HG02970 (cell line): ENCODE measurements around the gene EVX1.

ENCODE experiments used
- ATAC-seq: cut with Tn5 transposase; IDR thresholded peaks from one replicate; pipeline ENCODE4 v1.9.1; 2021; ENCODE audit warnings: mild to moderate bottlenecking, moderate library complexity, moderate number of reproducible peaks; ENCODE audit not compliant: unreplicated experiment, low FRiP score

Gene EVX1

DNA sequence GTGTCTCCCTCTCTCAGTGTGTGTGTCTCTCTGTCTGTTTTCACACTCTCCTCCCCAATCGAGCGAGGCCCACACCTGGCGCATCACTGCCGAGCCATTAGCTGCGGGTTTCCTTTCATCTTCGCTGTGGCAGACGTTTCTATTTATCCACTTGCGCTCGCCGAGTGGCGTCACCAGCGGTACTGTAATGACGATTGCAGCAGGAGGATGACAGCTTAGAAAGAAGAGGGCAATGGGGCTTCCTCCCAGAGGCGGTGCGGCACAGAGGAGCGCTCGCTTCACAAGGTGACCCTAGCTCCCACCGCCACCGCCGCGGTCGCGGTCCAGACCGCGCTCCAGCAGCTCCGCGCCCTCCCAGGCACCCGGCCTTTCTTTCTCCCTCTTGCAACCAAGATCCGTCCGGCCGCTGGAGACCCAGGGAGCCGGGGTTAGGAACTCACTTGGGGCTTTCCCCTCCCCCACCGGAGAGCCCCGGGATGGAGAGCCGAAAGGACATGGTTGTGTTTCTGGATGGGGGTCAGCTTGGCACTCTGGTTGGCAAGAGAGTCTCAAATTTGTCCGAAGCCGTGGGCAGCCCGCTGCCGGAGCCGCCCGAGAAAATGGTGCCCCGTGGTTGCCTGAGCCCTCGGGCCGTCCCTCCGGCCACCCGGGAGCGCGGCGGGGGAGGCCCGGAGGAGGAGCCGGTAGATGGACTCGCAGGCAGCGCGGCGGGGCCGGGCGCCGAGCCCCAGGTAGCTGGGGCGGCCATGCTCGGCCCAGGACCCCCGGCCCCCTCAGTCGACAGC lies at the start of gene EVX1:
Gene EVX1, plus strand, starts transcription at position 248 of the 785 bp plus-strand sequence. Its CDS starts 229 bp downstream, at position 477.
- ATAC-seq = no peak

- no peak for ATAC-seq
Measured at GRCh38 chr7:27193335-27194001, 49.1 kb upstream of the EVX1 start.

GRCh38 chr7:27194002-27194352 lies 48.6 kb upstream of the EVX1 start:
- no peak for ATAC-seq

DNA sequence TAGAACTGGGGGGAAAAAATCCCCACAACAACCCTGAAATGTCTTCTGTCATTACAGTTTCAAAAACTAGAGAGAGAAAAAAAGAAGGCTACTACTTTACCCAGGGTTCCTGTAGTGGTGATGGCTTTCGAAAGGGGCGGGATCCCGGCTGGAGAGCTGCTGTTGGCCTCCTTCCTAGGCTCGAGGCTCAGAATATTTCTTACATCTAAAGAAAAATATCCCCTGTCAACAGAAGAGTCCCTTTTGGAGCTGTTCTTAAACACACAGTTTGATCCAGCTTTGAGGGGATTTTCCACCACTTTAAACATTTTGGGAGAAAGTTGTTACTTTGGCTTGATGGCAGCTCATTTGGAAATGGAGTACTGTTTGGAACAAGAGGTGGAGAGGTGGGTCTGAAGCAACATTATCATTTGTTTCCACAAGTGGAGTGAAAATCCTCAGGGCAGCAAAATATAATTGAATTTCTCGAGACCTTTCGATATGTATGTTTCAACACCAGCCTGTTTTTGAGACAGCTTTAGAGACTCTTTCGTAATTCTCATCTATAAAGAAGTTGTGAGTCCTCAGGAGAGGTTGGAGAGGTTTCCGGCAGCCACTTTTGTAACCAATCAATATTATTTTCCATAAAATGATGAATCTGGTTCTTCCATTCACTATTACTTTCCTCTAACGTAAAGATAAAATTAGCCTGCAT lies 47.8 kb upstream of the EVX1 start:
- ATAC-seq = no peak

GRCh38 chr7:27196287-27196767 lies 46.3 kb upstream of the EVX1 start:
- no peak for ATAC-seq

DNA sequence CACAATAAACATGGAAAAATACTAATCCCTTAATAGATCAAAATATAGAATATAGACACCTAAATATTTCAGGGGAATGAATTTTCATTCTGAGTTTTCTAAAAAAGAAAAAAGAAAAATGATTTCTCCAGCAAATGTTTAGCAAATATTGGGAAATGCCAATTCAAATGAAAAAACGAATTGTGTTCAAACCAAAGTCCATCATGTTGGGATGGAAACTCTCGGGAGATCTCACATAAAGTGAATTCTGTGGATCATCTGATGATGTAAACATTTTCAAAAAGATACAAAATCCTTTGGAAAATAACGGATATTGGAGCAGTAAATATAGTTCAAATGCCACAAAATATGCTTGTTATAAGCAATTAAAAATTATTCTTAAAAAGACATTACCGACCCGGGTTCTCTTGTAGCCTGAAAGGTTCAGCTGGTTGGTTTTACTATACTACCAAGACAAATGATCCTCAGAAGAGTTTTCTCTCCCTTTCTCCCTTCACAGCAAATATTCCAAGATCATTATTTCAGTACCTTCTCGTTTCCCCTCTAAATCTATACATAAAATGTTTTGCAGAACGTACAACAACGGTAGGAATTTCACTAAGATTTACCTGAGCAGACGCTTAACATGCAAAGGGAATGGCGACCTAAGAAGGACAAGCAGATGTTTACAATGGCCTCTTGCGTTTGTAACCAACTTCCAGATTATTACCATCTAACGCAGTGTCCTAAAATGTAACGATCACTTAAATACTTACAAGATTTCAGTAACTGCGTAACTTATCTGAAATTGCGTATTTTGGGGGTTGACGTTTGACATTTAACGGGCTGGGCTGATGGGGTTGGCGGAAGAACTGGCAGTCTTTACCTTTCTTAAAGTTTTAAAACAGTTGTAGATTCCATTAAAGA lies 45.2 kb upstream of the EVX1 start:
- no peak for ATAC-seq

DNA sequence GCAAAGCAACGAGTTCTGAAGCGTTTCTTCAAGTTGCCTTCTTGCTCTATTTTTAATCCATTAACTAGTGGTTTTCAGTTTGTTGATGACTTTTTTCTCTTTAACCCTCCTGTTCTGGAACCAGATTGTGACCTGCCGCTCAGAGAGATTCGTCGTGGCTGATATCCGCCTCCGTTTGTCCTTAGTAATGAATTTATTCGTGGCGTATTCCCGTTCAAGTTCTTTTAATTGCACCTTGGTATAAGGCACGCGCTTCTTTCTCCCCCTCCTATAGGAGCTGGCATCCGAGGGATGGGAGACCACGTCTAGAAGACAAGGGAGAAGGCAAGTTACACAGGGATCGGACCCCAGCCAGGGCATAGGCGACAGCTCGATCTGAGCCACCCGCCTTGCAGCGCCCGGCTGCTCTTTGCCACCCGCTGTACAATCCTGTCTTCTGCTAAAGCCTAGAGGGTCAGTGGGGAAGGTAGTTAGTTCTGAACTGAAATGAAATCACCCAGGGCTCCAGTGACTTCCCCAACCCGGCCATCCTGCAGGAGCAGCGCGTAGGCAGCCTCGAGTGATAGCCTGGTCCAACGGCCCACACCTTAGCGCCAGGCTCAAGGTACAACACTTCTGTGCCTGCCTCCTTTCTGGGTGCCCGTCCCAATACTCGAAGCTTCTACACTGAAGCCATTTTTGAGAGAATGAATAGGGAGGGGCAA lies 44.3 kb upstream of the EVX1 start:
- ATAC-seq = no peak

DNA sequence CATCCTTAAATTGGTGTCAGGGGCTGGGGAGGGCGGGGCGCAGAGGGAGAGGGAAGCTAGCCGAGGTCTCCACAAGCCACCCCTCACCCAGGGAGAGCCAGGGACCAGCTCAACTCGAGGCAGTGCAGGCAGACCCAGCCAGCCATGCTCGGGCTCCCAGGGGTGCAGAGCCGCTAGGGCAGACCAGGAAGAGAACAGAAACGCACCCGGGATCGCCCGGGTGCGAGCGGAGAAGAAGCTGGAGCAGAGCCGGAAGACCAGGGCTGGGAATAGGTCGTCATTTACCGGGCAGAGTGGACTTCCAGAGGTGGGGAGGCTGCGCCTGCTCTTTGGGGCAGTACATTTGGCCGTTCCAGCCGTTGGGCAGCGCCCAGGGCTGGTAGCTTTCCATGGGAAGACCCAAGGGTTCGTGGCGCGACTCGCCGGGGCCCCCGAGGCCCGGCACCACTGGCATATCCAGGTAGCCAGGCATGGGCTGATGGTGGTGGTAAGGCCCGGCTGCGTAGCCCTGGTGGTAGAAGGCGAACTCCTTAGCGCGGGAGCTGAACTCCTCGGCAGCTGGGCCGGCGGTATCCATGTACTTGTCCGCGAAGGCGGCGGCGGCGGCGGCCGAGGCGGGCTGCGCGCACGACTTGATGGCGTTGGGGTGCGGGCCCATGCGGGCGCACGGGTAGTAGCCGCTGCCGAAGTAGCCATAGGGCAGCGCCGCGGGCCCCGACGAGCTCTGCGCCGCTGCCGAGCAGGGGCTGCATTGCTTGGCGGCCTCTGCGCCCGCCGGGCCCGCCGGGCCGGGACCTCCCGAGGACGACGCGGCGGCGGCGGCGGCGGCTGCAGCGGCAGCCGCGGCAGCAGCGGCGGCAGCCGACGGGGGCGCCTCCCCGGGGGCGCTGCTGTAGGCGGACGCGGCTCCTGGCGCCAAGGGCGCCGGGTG lies 43.5 kb upstream of the EVX1 start:
- ATAC-seq = no peak

DNA sequence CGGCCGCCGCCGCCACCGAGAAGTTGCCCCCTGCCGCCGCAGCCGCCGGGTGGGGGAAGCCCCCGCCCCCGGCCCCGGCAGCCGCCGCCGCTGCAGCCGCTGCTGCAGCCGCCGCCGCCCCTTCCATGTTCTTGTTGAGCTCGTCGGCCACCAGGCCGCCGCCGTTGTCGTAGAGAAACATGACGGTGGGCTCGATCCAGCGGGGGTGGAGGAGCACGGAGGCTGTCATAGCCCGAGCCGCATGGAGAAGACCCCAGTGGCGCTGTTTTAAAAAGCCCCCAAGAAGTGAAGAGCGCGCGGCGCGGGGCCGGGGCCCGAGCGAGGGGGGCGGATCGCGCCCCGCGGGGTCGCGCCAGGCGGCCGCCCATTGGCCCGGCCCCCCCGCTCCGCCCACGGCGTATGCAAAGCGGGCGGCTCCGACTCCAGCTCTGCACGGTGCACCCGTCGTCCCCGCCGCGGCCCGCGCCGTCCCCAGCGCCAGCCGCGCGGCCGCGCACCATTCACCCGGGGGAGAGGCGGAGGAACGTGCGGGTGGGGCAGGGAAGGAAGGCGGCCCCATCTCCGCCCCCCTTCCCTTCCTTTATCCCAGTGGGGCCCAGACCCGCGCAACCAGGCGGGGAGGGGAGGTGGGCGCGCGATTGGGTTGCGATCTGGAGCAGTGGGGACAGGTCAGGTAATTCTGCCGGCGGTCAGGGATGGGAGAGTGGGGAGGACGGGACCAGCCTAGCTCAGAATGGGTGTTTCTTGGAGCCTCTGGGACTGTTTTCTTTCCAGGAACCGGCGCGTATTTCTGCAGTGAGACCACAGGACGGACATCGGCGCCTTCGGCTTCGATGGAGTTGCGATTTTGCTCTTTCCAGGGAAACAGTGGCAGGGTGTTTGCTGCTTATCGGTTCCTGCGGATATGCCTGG lies 42.5 kb upstream of the EVX1 start, which contains the start of gene HOXA13:
Gene HOXA13, minus strand, starts transcription at position 243 of the 912 bp plus-strand sequence. Its CDS starts 14 bp downstream, at position 229.
- ATAC-seq = no peak

DNA sequence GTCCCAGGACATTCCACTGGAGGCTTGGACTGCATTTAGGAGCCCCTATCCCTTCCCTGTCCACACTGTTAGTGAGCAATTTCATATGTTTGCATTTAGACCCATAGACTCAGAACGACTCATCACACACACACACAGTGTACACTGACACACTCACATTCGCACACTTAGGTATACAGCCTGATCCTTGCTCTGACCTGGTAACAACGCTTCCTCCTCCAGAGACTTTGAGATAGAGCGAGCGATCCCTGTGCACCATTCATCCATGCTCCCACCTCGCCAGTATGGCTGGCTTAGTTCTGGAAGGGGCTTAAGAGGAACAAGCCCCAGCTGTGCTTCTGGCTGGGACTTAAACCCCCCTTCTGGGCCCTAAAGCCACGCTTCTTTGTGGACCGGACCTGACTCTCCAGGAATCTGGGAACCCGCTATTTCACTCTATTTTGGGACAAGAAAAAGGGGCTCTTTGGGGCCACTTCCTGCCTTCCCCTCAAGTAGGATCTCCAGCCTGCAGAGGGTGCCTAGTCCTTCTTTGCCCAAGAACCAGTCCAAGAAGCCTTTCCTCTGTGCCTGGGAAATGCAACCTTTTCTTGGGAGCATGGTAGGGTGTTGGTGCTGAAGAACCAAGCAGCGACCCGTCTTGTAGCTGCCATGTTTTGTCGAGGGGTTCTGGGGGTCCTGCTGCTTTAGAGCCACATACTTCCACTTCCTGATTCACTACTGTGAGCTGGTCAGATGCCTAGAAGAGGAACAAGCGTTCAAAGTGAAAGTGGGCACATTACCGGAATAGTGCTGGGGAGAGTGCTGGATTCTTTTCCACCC lies 41.6 kb upstream of the EVX1 start:
- ATAC-seq = no peak

- ATAC-seq = no peak
Measured at GRCh38 chr7:27201580-27202017, 41.0 kb upstream of the EVX1 start.

GRCh38 chr7:27202018-27202861 lies 40.4 kb upstream of the EVX1 start:
- no peak for ATAC-seq

DNA sequence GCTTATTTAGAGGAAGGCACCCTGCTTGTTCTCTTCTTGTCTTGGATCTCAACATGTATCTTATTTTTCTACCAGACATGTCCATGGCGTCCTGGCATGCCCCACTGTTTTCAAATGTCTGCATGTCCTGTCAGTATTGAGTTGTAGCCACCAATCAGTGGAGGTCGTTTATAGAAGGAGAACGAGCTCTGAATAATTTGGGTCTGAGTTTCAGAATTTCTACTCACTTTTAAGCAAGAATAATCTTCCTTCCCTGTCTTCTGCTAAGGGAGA lies 39.8 kb upstream of the EVX1 start:
- ATAC-seq = no peak

DNA sequence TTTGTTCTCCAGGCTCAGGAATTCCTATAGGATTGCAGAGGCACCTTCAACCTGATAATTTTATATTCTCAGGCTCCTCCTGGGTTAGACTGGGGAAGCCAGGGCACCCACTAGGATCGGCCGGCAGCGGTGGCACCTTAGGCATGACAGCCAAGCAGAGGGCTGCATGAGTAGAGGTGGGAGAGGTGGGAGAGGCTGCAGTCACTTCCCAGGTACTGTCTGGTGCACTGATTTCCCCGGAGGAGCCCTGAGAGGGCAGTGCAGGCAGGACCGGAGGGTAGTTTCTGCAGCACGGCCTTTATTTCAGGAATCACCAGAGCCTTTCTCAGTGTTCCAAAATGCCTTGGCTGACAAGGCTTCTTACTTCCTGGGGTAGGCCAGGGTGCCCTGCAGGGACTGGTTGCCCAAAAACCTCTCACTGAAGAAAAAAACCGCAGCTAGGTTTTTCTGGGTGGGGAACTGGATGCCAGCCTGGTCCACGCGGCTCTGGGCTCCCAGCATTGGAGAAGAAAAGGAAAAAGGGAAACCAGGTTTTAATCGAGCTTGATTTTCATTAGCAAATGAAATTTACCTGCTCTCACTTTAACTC lies 39.1 kb upstream of the EVX1 start:
- no peak for ATAC-seq

DNA sequence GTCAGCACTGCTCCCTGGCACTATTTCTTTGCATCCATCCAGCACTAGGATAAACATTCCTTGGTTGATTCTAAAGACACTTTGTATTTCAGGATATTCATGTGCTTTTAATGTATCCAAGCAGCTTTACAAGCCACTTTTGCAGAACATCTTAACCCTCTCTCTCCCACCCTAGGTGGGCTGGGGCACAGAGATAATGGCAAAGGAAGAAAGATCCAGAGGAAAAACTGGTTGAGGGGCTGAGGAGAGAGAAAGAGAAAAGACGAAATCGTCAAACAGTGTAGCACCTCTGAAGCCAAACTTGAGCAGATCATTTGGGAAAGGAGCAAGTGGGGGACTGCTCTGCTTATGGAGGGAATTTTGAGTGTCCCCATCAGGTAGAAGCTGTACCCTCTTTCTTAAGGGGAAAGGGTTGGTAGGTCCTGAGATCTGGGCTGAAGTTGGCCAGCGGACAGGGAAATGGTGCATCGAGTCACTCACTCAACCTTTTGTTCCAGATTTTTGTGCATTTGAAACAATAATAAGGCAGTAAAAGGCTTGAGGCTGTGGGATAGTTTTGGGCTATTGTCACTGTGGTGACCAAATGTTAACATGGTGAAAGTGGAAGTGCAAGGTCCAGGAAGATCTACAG lies 38.5 kb upstream of the EVX1 start:
- ATAC-seq = no peak
